ENCODE results near the gene PTDSS2.
"Not testable (repeated sequence)": the region's sequence is repeated elsewhere in the genome, so short reads cannot be mapped to it uniquely, and the experiment has no call there.

Gene PTDSS2

GRCh38 chr11:413120-414081 lies 36.7 kb upstream of the PTDSS2 start:
- no peak for DNase-seq (ENCODE audit: low read depth, low spot score)

GRCh38 chr11:414318-414857 lies 35.7 kb upstream of the PTDSS2 start:
- DNase-seq (ENCODE audit: low read depth, low spot score) = no peak

DNA sequence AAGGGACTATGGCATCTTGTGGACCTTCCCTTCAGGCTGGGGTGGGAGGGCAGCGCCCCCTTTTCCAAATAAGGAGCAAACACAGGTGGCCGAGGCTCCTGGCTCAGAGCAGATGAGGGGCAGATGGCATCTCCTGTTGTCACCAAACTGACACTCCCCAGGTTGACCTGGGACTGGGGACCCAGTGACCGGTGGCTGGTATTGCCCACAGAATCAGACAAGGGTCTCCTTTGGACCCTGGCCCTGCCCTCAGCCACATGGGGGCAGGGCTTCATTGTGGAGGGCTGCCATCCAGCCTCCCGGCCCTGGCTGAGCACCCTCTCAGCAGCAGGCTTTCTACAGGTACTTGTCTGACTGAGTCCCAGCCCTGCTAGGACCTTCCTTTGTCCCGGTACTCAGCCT lies 34.4 kb upstream of the PTDSS2 start:
- DNase-seq (ENCODE audit: low read depth, low spot score) = no peak

GRCh38 chr11:416051-416756 lies 33.9 kb upstream of the PTDSS2 start:
- no peak for DNase-seq (ENCODE audit: low read depth, low spot score)

GRCh38 chr11:416757-417621 lies 33.1 kb upstream of the PTDSS2 start:
- DNase-seq (ENCODE audit: low read depth, low spot score) = no peak

GRCh38 chr11:417652-418342 lies 32.3 kb upstream of the PTDSS2 start:
- DNase-seq (ENCODE audit: low read depth, low spot score) = no peak

GRCh38 chr11:418343-419247 lies 31.5 kb upstream of the PTDSS2 start:
- no peak for DNase-seq (ENCODE audit: low read depth, low spot score)

DNA sequence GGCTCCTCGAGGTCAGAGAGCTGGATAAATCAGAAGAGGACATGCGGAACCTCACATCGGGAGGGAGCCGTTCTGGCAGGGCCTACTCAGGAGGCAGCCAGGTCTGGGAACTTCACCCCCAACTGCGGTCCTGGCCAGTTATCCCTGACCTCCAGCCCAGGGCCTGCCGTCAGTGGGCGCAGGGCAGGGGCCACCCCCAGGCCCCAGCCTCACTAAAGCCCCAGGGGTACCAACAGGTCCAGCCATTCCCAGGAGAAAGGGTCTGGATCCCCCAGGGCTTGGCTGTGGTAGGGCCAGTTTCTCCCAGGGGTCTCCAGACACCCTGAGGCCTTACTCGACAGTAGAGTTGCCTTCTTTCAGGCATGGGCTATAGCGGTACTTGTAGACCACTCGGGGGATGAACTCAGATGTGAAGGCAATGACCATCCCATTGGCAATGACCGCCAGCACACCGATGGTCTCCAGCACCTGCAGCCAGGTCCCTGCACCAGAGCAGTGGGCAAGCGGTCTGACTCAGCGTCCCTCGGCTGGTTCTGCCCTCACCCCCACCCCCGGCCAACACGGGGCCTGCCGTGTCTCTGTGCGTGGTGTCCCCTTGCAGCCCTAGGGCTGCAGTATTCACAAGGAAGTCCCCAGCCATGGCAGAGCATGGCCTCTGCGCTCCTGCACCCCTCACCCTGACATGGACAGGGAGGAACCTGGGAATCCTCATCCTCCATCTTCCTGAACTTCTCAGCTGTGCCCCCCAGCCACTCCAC lies 30.7 kb upstream of the PTDSS2 start:
- DNase-seq (ENCODE audit: low read depth, low spot score) = no peak

GRCh38 chr11:420054-420910 lies 29.8 kb upstream of the PTDSS2 start:
- DNase-seq (ENCODE audit: low read depth, low spot score) = no peak

DNA sequence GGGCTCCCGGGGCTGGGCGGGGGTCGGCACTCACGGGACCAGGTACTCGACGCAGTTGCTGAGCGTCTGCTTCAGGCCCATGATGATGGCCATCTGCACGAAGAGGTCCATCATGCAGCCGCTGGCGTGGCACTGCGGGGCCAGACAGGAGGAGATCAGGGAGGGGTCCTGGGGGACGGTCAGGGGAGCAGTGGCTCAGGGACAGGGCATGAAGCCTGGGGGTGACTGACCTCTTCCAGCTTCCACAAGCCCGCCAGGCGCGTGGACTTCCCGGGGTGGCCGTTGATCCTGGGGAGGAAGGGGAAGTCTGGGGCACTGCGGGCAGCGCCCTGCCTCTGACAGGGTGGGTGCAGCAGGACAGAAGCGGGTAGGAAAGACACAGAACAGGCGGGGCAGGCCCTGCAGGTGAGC lies 29.2 kb upstream of the PTDSS2 start:
- DNase-seq (ENCODE audit: low read depth, low spot score) = no peak

GRCh38 chr11:422249-422656 lies 27.8 kb upstream of the PTDSS2 start:
- DNase-seq (ENCODE audit: low read depth, low spot score) = no peak

DNA sequence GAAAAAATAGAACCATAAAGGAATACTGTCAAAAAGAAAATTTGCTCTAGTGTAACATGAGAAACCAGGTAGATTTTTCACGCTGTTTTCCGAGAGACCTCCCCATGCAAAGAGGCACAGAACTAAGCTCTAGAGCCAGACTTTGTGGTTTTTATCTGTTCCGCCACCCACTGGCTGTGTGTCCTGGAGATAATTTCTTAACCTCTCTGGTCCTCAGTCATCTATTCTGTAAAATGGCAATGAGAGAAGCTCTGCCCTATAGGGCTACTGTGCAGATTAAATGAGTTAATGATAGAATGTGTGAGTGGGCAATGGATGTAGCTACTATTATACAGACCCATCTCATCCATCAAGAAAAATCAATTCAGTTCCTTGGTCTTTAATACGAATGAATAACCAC lies 25.8 kb upstream of the PTDSS2 start:
- no peak for DNase-seq (ENCODE audit: low read depth, low spot score)

DNA sequence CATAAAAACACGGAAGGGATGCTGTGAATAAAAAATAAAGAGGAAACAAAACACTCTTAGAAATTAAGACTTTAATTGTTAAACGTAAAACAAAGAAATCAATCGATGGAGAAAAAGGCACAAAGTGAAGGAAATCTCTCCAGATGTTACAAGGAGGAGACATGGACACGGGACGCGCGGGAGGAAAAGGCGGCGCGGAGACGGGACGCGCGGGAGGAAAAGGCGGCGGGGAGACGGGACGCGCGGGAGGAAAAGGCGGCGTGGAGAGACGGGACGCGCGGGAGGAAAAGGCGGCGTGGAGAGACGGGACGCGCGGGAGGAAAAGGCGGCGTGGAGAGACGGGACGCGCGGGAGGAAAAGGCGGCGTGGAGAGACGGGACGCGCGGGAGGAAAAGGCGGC lies 25.3 kb upstream of the PTDSS2 start:
- DNase-seq (ENCODE audit: low read depth, low spot score) = not testable (repeated sequence)

GRCh38 chr11:425301-425700 lies 24.8 kb upstream of the PTDSS2 start:
- no peak for DNase-seq (ENCODE audit: low read depth, low spot score)

DNA sequence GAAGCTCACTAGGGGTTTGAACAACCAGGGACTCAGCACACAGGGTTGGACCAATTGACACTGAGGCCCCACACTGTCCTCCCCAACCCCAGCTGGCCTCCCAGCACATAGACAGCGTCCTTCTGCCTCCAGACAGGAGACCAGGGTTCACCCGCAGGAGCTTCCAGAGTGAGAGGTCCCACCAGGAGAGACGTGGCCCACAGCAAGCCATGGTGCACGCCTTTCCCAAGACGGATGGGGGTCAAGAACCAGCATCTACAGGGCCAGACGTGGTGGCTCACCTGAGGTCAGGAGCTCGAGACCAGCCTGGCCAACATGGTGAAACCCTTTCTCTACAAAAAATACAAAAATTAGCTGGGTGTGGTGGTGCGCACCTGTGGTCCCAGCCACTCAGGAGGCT lies 23.2 kb upstream of the PTDSS2 start:
- no peak for DNase-seq (ENCODE audit: low read depth, low spot score)

- DNase-seq (ENCODE audit: low read depth, low spot score) = no peak
Measured at GRCh38 chr11:428295-428694, 21.8 kb upstream of the PTDSS2 start.

DNA sequence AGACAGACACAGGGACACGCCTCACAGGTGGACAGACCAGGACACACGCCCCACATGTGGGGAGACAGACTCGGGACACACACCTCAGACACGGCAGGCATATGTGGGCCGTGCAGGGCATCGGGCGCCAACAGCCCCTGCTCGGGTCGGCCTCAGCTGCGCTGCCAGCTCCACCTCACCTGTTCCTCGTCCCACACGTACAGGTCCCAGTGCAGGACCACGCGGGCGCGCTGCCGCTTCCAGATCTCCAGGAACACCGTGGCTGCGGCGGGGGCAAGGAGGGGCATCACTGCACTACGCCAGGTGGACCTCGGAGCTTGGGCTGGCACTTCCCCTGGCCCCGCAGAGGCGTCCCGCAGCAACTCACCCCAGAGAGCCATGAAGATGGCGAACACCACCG lies 20.7 kb upstream of the PTDSS2 start:
- DNase-seq (ENCODE audit: low read depth, low spot score) = no peak

GRCh38 chr11:429931-430456 lies 20.1 kb upstream of the PTDSS2 start:
- DNase-seq (ENCODE audit: low read depth, low spot score) = no peak
